ENCODE data around the gene CSK.
A peak's percentile ranks its signal among the peaks of the same experiment; 100 is the strongest.

Gene CSK

DNA sequence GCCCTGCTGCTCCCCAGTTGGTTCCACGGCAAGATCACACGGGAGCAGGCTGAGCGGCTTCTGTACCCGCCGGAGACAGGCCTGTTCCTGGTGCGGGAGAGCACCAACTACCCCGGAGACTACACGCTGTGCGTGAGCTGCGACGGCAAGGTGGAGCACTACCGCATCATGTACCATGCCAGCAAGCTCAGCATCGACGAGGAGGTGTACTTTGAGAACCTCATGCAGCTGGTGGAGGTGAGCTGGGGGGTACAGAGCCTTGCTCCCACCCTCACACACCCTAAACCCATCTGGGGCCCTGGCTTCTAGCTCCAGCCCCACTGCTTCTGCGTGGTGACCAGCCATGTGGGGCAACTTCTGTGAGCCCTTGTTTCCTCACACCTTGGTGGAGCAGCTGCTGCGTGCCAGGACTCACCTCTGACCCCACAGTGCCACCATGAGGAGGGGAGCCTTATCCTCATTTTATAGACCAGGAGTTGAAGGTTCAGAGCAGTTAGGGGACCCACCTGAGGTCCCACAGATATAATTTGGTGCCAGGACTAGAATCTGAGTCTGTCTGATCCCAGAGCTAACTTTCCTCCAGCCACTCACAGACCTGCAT lies 17.5 kb downstream of the CSK start:
- Histone ChIP-seq H3K27ac (peak overlapping the region; percentile 90), H3K36me3 (peaks cover 74% of the 10 kb centered on the region), H3K9me3 (no peaks in the 10 kb centered on the region)

DNA sequence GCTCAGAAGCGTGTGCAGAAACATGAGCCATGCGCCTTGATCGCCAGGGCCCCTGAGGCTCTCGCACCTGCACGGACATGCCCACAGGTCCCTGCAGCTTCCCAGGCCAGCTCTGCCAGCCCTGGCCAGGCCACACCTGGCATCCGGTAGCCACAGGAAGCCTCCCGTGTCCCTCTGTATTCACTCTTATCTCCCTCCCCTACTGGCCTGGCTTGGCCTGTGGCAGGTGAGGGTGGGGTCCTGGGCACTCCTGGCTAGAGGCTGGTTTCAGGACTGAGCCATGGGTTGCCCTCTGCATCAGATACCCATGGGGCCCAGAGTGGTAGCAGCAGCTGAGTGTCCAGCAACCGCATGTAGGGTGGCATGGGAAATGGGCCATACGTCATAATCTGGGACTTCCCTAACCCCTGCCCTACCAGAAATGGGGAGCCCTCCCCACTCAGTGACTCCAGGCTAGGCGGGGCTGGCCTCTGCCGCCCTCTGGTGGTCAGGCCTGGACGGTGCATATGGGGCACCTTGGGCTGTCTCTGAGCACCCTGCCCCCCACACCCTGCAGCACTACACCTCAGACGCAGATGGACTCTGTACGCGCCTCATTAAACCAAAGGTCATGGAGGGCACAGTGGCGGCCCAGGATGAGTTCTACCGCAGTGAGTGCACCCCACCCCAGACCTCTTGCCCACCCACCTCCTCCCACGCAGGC lies 18.1 kb downstream of the CSK start:
- peaks cover 78% of the 10 kb centered on the region for H3K36me3 ChIP-seq
- H3K4me1 ChIP-seq (ENCODE audit: control insufficient read depth in 1 of 2, insufficient read depth in 1 of 2, low read depth in 1 of 2, low read length in 1 of 2) = peaks cover 31 to 37% of the 10 kb centered on the region in 2 experiments
- H3K4me3 ChIP-seq (ENCODE audit: low read depth in 1 of 2, low read length in 1 of 2) = peak overlapping the region; percentile 18 to 50
- H3K9me3 ChIP-seq = no peaks in the 10 kb centered on the region
- no peaks in the 10 kb centered on the region for H3K27me3 ChIP-seq
- H3K27ac ChIP-seq = peak overlapping the region; percentile 90
- TF ChIP-seq, protein P1, sequence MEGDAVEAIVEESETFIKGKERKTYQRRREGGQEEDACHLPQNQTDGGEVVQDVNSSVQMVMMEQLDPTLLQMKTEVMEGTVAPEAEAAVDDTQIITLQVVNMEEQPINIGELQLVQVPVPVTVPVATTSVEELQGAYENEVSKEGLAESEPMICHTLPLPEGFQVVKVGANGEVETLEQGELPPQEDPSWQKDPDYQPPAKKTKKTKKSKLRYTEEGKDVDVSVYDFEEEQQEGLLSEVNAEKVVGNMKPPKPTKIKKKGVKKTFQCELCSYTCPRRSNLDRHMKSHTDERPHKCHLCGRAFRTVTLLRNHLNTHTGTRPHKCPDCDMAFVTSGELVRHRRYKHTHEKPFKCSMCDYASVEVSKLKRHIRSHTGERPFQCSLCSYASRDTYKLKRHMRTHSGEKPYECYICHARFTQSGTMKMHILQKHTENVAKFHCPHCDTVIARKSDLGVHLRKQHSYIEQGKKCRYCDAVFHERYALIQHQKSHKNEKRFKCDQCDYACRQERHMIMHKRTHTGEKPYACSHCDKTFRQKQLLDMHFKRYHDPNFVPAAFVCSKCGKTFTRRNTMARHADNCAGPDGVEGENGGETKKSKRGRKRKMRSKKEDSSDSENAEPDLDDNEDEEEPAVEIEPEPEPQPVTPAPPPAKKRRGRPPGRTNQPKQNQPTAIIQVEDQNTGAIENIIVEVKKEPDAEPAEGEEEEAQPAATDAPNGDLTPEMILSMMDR (IDR thresholded peaks at IDR 0.05) = peak; percentile 99

More for the DNA sequence above, 17.5 kb downstream of the CSK start:
- TF ChIP-seq, protein P1 (IDR thresholded peaks at IDR 0.05) = no peak
- Histone ChIP-seq H3K4me1 (ENCODE audit: control insufficient read depth in 1 of 2, insufficient read depth in 1 of 2, low read depth in 1 of 2, low read length in 1 of 2) (peaks cover 31 to 43% of the 10 kb centered on the region in 2 experiments), H3K27me3 (no peaks in the 10 kb centered on the region), H3K4me3 (ENCODE audit: low read depth in 1 of 2, low read length in 1 of 2) (peak overlapping the region; percentile 18 to 50)

DNA sequence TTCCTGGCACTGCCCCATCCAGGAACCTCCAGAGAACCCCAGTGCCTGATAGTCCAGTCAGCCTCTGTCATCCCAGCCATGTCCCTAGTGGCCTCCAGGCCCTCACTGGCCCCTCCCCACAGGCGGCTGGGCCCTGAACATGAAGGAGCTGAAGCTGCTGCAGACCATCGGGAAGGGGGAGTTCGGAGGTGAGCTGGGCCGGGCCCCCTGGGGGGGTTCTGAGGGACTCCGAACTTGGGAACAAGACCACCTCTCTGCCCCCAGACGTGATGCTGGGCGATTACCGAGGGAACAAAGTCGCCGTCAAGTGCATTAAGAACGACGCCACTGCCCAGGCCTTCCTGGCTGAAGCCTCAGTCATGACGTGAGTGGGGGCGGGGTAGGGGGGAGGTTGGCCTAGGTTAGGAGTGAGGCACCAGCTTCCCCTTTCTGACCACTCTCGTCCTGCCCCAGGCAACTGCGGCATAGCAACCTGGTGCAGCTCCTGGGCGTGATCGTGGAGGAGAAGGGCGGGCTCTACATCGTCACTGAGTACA lies 18.7 kb downstream of the CSK start:
- Histone ChIP-seq H3K27ac (peak overlapping the region; percentile 90), H3K36me3 (peaks cover 77% of the 10 kb centered on the region), H3K4me1 (ENCODE audit: control insufficient read depth in 1 of 2, insufficient read depth in 1 of 2, low read depth in 1 of 2, low read length in 1 of 2) (peaks cover 31 to 32% of the 10 kb centered on the region in 2 experiments), H3K9me3 (no peaks in the 10 kb centered on the region), H3K27me3 (no peaks in the 10 kb centered on the region), H3K4me3 (ENCODE audit: low read depth in 1 of 2, low read length in 1 of 2) (peak overlapping the region in 1 of 2 experiments; percentile 50)
- TF ChIP-seq, protein P1 (IDR thresholded peaks at IDR 0.05) = no peak

DNA sequence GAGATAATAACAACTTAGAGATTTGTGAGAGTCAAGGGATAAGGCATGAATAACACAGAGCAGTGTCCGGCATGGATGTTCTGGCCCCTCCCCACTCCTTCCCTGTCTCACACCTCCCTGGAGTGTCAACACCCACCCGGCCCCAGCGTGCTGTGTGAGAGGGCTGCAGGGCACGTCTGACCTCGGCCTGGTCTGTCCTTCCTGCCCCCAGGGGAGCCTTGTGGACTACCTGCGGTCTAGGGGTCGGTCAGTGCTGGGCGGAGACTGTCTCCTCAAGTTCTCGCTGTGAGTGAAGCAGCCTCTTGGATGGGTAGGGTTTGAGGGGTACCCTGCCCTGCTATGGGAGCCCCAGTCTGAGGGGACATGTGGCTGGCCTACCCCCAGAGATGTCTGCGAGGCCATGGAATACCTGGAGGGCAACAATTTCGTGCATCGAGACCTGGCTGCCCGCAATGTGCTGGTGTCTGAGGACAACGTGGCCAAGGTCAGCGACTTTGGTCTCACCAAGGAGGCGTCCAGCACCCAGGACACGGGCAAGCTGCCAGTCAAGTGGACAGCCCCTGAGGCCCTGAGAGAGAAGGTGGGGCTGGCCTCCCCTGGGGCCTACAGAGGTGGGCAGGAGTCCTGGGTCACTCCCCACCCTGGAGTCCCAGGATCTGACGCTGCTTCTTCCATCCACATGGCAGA lies 19.6 kb downstream of the CSK start:
- H3K27me3 ChIP-seq = no peaks in the 10 kb centered on the region
- H3K9me3 ChIP-seq = no peaks in the 10 kb centered on the region
- H3K36me3 ChIP-seq = peaks cover 77% of the 10 kb centered on the region
- no peak overlapping the region for H3K4me3 ChIP-seq (ENCODE audit: low read depth in 1 of 2, low read length in 1 of 2)
- peaks cover 31 to 32% of the 10 kb centered on the region in 2 experiments for H3K4me1 ChIP-seq (ENCODE audit: control insufficient read depth in 1 of 2, insufficient read depth in 1 of 2, low read depth in 1 of 2, low read length in 1 of 2)
- peak overlapping the region; percentile 90 for H3K27ac ChIP-seq
- TF ChIP-seq, protein P1 (IDR thresholded peaks at IDR 0.05) = no peak

DNA sequence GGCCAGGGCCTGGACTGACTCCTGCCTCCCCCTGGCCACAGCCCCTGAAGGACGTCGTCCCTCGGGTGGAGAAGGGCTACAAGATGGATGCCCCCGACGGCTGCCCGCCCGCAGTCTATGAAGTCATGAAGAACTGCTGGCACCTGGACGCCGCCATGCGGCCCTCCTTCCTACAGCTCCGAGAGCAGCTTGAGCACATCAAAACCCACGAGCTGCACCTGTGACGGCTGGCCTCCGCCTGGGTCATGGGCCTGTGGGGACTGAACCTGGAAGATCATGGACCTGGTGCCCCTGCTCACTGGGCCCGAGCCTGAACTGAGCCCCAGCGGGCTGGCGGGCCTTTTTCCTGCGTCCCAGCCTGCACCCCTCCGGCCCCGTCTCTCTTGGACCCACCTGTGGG lies 20.4 kb downstream of the CSK start:
- Histone ChIP-seq H3K27ac (no peak overlapping the region), H3K4me1 (ENCODE audit: control insufficient read depth in 1 of 2, insufficient read depth in 1 of 2, low read depth in 1 of 2, low read length in 1 of 2) (peaks cover 31 to 32% of the 10 kb centered on the region in 2 experiments), H3K4me3 (ENCODE audit: low read depth in 1 of 2, low read length in 1 of 2) (no peak overlapping the region), H3K27me3 (no peaks in the 10 kb centered on the region), H3K36me3 (peaks cover 77% of the 10 kb centered on the region), H3K9me3 (no peaks in the 10 kb centered on the region)
- TF ChIP-seq, protein P1 (IDR thresholded peaks at IDR 0.05) = no peak
